IMR-90 (cell line): ENCODE measurements around the gene AGPAT3.

ENCODE experiments used
- TF ChIP-seq, protein P1 (sequence below): fragments of 150-350 bp; IDR thresholded peaks from 2 replicates; pipeline ENCODE4 v1.6.1; 2016; ENCODE audit warnings: low read depth, mild to moderate bottlenecking, low read length, moderate library complexity, borderline replicate concordance
- TF ChIP-seq, protein P2 (sequence below): conservative IDR thresholded peaks from 2 replicates; pipeline ENCODE4 v1.5.1; 2012; ENCODE audit warnings: mild to moderate bottlenecking, low read depth, low read length, improper control_type of control experiment
- TF ChIP-seq, protein P3 (sequence below): fragments of 150-350 bp; IDR thresholded peaks from 2 replicates; pipeline ENCODE4 v1.6.1; 2017; ENCODE audit warnings: mild to moderate bottlenecking, antibody characterized with exemption, low read length, low read depth

DNA sequence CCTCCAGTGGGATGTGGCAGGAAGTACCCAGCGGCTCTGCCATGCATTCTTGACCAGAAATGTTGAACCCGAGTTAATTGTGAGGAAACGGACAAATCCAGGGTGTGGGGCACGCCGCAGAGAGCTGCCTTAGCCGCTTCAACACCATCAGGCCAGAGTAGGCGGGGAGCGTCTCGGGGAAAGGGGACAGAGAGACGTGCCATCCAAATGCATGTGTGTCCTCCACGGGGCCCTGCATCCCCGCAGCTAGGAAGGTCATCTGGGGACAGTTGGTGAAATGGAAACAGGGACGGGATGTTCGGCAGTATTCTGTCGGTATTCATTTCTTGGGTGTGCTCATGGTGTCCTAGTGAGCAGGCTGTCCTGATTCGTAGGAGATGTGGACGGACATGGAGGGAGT is 88.0 kb downstream of the AGPAT3 start:
- TF ChIP-seq, protein P1, sequence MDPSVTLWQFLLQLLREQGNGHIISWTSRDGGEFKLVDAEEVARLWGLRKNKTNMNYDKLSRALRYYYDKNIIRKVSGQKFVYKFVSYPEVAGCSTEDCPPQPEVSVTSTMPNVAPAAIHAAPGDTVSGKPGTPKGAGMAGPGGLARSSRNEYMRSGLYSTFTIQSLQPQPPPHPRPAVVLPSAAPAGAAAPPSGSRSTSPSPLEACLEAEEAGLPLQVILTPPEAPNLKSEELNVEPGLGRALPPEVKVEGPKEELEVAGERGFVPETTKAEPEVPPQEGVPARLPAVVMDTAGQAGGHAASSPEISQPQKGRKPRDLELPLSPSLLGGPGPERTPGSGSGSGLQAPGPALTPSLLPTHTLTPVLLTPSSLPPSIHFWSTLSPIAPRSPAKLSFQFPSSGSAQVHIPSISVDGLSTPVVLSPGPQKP: no peak
- TF ChIP-seq, protein P2, sequence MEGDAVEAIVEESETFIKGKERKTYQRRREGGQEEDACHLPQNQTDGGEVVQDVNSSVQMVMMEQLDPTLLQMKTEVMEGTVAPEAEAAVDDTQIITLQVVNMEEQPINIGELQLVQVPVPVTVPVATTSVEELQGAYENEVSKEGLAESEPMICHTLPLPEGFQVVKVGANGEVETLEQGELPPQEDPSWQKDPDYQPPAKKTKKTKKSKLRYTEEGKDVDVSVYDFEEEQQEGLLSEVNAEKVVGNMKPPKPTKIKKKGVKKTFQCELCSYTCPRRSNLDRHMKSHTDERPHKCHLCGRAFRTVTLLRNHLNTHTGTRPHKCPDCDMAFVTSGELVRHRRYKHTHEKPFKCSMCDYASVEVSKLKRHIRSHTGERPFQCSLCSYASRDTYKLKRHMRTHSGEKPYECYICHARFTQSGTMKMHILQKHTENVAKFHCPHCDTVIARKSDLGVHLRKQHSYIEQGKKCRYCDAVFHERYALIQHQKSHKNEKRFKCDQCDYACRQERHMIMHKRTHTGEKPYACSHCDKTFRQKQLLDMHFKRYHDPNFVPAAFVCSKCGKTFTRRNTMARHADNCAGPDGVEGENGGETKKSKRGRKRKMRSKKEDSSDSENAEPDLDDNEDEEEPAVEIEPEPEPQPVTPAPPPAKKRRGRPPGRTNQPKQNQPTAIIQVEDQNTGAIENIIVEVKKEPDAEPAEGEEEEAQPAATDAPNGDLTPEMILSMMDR: no peak
- TF ChIP-seq, protein P3, sequence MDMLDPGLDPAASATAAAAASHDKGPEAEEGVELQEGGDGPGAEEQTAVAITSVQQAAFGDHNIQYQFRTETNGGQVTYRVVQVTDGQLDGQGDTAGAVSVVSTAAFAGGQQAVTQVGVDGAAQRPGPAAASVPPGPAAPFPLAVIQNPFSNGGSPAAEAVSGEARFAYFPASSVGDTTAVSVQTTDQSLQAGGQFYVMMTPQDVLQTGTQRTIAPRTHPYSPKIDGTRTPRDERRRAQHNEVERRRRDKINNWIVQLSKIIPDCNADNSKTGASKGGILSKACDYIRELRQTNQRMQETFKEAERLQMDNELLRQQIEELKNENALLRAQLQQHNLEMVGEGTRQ: no peak
